Measurements from ENCODE around the gene ZFYVE26.
A peak's percentile ranks its signal among the peaks of the same experiment; 100 is the strongest.
"Not testable (repeated sequence)": the region's sequence is repeated elsewhere in the genome, so short reads cannot be mapped to it uniquely, and the experiment has no call there.

The ZFYVE26 gene

DNA sequence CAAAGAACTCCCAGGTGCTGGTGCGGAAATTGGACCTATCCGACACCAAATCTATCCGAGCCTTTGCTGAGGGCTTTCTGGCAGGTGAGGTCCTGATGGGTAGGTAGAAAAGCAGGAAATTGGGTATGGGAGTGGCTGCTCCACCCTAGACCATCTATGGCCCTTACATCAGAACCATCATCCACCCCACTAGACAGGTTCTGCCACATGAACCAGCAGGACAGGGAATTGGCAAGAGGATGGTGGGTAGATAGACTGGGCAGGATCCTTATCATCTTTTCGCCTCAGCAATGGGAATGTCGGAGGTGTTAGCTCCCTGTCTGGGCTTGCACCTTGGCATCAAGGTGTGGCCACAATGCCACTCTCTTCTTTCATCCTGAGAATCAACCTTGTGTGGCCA, 91.2 kb downstream of the ZFYVE26 start:
- Mint-ChIP-seq H3K9me3 (no peaks in the 10 kb centered on the region), H3K27ac (no peak overlapping the region), H3K27me3 (peaks cover 32% of the 10 kb centered on the region), H3K4me1 (ENCODE audit: low read depth) (peaks cover 13% of the 10 kb centered on the region), H3K4me3 (no peak overlapping the region), H3K36me3 (ENCODE audit: low read depth) (no peaks in the 10 kb centered on the region)
- intact Hi-C loops (cut with micrococcal nuclease): no loop called here

GRCh38 chr14:67722293-67722692, 94.1 kb downstream of the ZFYVE26 start:
- H3K27me3 Mint-ChIP-seq: peaks cover 32% of the 10 kb centered on the region
- H3K4me1 Mint-ChIP-seq (ENCODE audit: low read depth): peaks cover 13% of the 10 kb centered on the region
- no peaks in the 10 kb centered on the region for H3K36me3 Mint-ChIP-seq (ENCODE audit: low read depth)
- no peak overlapping the region for H3K27ac Mint-ChIP-seq
- H3K4me3 Mint-ChIP-seq: peak overlapping the region; percentile 8
- no peaks in the 10 kb centered on the region for H3K9me3 Mint-ChIP-seq
- intact Hi-C loops (cut with micrococcal nuclease): no loop called here

- intact Hi-C loops (cut with micrococcal nuclease): no loop called here
- Mint-ChIP-seq H3K9me3 (no peaks in the 10 kb centered on the region), H3K27ac (no peak overlapping the region), H3K27me3 (peaks cover 31% of the 10 kb centered on the region), H3K36me3 (ENCODE audit: low read depth) (no peaks in the 10 kb centered on the region), H3K4me1 (ENCODE audit: low read depth) (peaks cover 13% of the 10 kb centered on the region), H3K4me3 (no peak overlapping the region)
Observed at GRCh38 chr14:67721875-67722274, 94.5 kb downstream of the ZFYVE26 start.

- Mint-ChIP-seq H3K27me3 (peaks cover 28% of the 10 kb centered on the region), H3K27ac (no peak overlapping the region)
- intact Hi-C loops (cut with micrococcal nuclease): no loop called here
Observed at GRCh38 chr14:67719866-67720265, 96.5 kb downstream of the ZFYVE26 start.

DNA sequence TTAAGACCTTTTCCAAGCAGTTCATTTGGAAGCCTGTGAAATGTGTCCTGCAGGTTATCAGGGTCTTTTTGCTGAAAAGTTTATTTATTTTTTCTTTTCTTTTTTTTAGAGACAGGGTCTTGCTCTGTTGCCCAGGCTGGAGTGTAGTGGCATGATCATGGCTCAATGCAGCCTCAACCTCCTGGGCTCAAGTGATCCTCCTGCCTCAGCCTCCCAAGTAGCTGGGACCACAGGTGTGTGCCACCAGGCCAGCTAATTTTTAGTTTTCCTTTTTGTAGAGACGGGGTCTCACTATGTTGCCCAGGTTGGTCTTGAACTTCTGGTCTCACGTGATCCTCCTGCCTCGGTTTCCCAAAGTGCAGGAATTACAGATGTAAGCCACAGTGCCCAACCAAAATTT, 97.0 kb downstream of the ZFYVE26 start:
- Mint-ChIP-seq H3K27me3 (peaks cover 27% of the 10 kb centered on the region), H3K4me1 (ENCODE audit: low read depth) (peaks cover 13% of the 10 kb centered on the region)
- intact Hi-C loops (cut with micrococcal nuclease); H3K9me3 Mint-ChIP-seq; H3K4me3 Mint-ChIP-seq; H3K27ac Mint-ChIP-seq; H3K36me3 Mint-ChIP-seq (ENCODE audit: low read depth): not testable (repeated sequence)

More at GRCh38 chr14:67719866-67720265, 96.5 kb downstream of the ZFYVE26 start:
- Mint-ChIP-seq H3K4me1 (ENCODE audit: low read depth) (peaks cover 13% of the 10 kb centered on the region), H3K9me3 (no peaks in the 10 kb centered on the region), H3K4me3 (no peak overlapping the region), H3K36me3 (ENCODE audit: low read depth) (no peaks in the 10 kb centered on the region)

- Mint-ChIP-seq H3K27me3 (peaks cover 20% of the 10 kb centered on the region), H3K9me3 (no peaks in the 10 kb centered on the region), H3K4me3 (no peak overlapping the region), H3K36me3 (ENCODE audit: low read depth) (no peaks in the 10 kb centered on the region), H3K27ac (no peak overlapping the region), H3K4me1 (ENCODE audit: low read depth) (peaks cover 13% of the 10 kb centered on the region)
- intact Hi-C loops (cut with micrococcal nuclease): no loop called here
Observed at GRCh38 chr14:67718265-67718664, 98.1 kb downstream of the ZFYVE26 start.

DNA sequence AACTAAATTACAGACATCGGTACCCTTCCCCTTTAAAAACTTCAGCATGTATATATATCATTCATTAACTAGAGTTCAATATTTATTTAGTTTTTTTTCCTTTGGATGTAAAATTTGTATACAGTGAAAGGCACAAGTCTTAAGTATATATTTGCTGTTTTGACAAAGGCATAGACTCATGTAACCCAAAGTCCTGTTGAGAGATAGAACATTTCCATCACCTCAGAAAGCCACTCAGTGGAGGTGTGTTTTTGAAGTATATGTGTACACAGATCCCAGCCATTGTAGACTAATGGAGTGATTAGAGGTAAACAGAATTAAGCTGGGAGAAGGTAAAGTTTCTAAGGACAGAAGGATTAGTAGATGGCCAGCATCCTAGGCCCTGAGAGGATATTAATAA, 99.3 kb downstream of the ZFYVE26 start:
- Mint-ChIP-seq H3K9me3 (no peaks in the 10 kb centered on the region), H3K27me3 (peaks cover 8% of the 10 kb centered on the region), H3K4me1 (ENCODE audit: low read depth) (peaks cover 3% of the 10 kb centered on the region), H3K36me3 (ENCODE audit: low read depth) (no peaks in the 10 kb centered on the region), H3K27ac (no peak overlapping the region), H3K4me3 (no peak overlapping the region)
- intact Hi-C loops (cut with micrococcal nuclease): no loop called here

GRCh38 chr14:67710209-67710608, 106.2 kb downstream of the ZFYVE26 start:
- H3K9me3 Mint-ChIP-seq: peaks cover 10% of the 10 kb centered on the region
- H3K27ac Mint-ChIP-seq: no peak overlapping the region
- no peaks in the 10 kb centered on the region for H3K36me3 Mint-ChIP-seq (ENCODE audit: low read depth)
- H3K4me3 Mint-ChIP-seq: no peak overlapping the region
- peaks cover 2% of the 10 kb centered on the region for H3K27me3 Mint-ChIP-seq
- H3K4me1 Mint-ChIP-seq (ENCODE audit: low read depth): no peaks in the 10 kb centered on the region
- intact Hi-C loops (cut with micrococcal nuclease): no loop called here

DNA sequence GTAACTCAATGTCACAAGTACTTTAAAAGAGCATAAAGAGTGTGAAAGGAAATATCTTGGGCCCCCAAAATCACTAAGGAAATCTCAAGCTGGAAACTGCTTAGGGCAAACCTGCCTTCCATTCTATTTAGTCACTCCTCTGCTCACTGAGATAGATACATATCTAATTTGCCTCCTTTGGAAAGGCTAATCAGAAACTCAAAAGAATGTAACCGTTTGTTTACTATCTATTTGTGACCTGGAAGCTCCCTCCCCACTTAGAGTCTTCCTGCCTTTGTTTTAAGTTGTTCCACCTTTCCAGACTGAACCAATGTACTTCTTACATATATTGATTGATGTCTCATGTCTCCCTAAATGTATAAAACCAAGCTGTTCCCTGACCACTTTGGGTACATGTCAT, 106.6 kb downstream of the ZFYVE26 start:
- H3K9me3 Mint-ChIP-seq; H3K36me3 Mint-ChIP-seq (ENCODE audit: low read depth); H3K4me3 Mint-ChIP-seq; H3K27me3 Mint-ChIP-seq; intact Hi-C loops (cut with micrococcal nuclease); H3K27ac Mint-ChIP-seq; H3K4me1 Mint-ChIP-seq (ENCODE audit: low read depth): not testable (repeated sequence)

- H3K4me3 Mint-ChIP-seq; H3K27ac Mint-ChIP-seq; intact Hi-C loops (cut with micrococcal nuclease); H3K4me1 Mint-ChIP-seq (ENCODE audit: low read depth); H3K27me3 Mint-ChIP-seq; H3K9me3 Mint-ChIP-seq; H3K36me3 Mint-ChIP-seq (ENCODE audit: low read depth): not testable (repeated sequence)
Observed at GRCh38 chr14:67709346-67709745, 107.0 kb downstream of the ZFYVE26 start.

GRCh38 chr14:67705211-67705610, 111.2 kb downstream of the ZFYVE26 start:
- H3K36me3 Mint-ChIP-seq (ENCODE audit: low read depth): no peaks in the 10 kb centered on the region
- H3K4me3 Mint-ChIP-seq: no peak overlapping the region
- H3K4me1 Mint-ChIP-seq (ENCODE audit: low read depth): peaks cover 30% of the 10 kb centered on the region
- no peaks in the 10 kb centered on the region for H3K27me3 Mint-ChIP-seq
- H3K9me3 Mint-ChIP-seq: peaks cover 8% of the 10 kb centered on the region
- no peak overlapping the region for H3K27ac Mint-ChIP-seq
- intact Hi-C loops (cut with micrococcal nuclease): loop anchor here (2.0 kb wide), 2 partner anchors 38 to 278 kb away; no protein-coding TSS in a partner anchor

- peak overlapping the region; percentile 76 for H3K27ac Mint-ChIP-seq
- no peak overlapping the region for H3K4me3 Mint-ChIP-seq
- no peaks in the 10 kb centered on the region for H3K36me3 Mint-ChIP-seq (ENCODE audit: low read depth)
- H3K27me3 Mint-ChIP-seq: no peaks in the 10 kb centered on the region
- H3K9me3 Mint-ChIP-seq: peaks cover 2% of the 10 kb centered on the region
- H3K4me1 Mint-ChIP-seq (ENCODE audit: low read depth): peaks cover 36% of the 10 kb centered on the region
- intact Hi-C loops (cut with micrococcal nuclease): loop anchor here (1.0 to 2.0 kb wide), 4 partner anchors 38 to 278 kb away; no protein-coding TSS in a partner anchor
Observed at GRCh38 chr14:67704484-67705089, 111.8 kb downstream of the ZFYVE26 start.

- H3K27me3 Mint-ChIP-seq: no peaks in the 10 kb centered on the region
- peak overlapping the region; percentile 76 for H3K27ac Mint-ChIP-seq
- H3K9me3 Mint-ChIP-seq: no peaks in the 10 kb centered on the region
- intact Hi-C loops (cut with micrococcal nuclease): loop anchor here (1.0 to 2.0 kb wide), 4 partner anchors 37 to 277 kb away; no protein-coding TSS in a partner anchor
- no peaks in the 10 kb centered on the region for H3K36me3 Mint-ChIP-seq (ENCODE audit: low read depth)
- peaks cover 36% of the 10 kb centered on the region for H3K4me1 Mint-ChIP-seq (ENCODE audit: low read depth)
- H3K4me3 Mint-ChIP-seq: peak overlapping the region; percentile 39
Observed at GRCh38 chr14:67703997-67704396, 112.4 kb downstream of the ZFYVE26 start.

- Mint-ChIP-seq H3K4me3 (peak within 1 kb of the TSS; percentile 55), H3K4me1 (ENCODE audit: low read depth) (peaks cover 54% of the 10 kb centered on the region), H3K27ac (peak within 1 kb of the TSS; percentile 89)
- H3K9me3 Mint-ChIP-seq; intact Hi-C loops (cut with micrococcal nuclease); H3K27me3 Mint-ChIP-seq; H3K36me3 Mint-ChIP-seq (ENCODE audit: low read depth): not testable (repeated sequence)
Observed at GRCh38 chr14:67701492-67701891, 114.9 kb downstream of the ZFYVE26 start, which contains the start of gene RDH12. RDH12 (plus strand) TSS chr14:67701886; CDS start chr14:67722643, 20,757 bp downstream.

DNA sequence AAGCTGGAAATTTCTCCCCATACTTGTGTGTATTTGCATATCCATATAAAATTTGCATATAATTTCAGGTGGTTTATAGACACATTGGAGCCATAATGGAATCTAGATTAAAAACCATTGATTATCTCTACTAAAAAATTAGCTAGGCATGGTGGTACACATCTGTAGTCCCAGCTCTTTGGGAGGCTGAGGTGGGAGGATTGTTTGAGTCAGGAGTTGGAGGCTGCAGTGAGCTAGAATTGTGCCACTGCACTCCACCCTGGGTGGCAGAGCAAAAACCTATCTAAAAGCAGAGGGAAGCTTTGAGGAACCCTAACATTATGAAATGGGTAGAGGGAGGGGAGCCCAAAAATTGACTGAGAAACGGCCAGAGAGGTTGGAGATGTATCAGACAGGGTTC, 118.2 kb downstream of the ZFYVE26 start:
- Mint-ChIP-seq H3K4me1 (ENCODE audit: low read depth) (peaks cover 61% of the 10 kb centered on the region), H3K27ac (no peak overlapping the region), H3K9me3 (no peaks in the 10 kb centered on the region), H3K36me3 (ENCODE audit: low read depth) (peaks cover 9% of the 10 kb centered on the region), H3K27me3 (no peaks in the 10 kb centered on the region), H3K4me3 (no peak overlapping the region)
- intact Hi-C loops (cut with micrococcal nuclease): no loop called here

Measured in dendritic cell treated with granulocyte-macrophage colony-stimulating factor and Interleukin-4, amounts not matched to agents 40 ng/mL and 50 ng/mL, for 4 days (primary cell).